Ascending aorta (tissue), 2 donors: ENCODE results near the gene IFNAR1. TPM values are rescaled to one million over a fixed set of nuclear protein-coding genes. Genes with fewer than 3 reads are reported as not detected.
A peak's percentile ranks its signal among the peaks of the same experiment; 100 is the strongest.

Experiments used
- DNase-seq, 2 donors: peaks; one replicate each; pipeline ENCODE4 v3.0.0-alpha.2; 2019; ENCODE audit warnings: low spot score in 2 of 2
- H3K27ac ChIP-seq, 2 donors: fragments of 200-600 bp; sonication (generic); one replicate each; pipeline ENCODE4 v1.5.1; 2016 to 2017; ENCODE audit warnings: mild to moderate bottlenecking in 1 of 2
- H3K27me3 ChIP-seq: fragments of 200-600 bp; sonication (generic); one replicate; pipeline ENCODE4 v1.5.1; 2017
- H3K36me3 ChIP-seq, 2 donors: fragments of 200-600 bp; sonication (generic); one replicate each; pipeline ENCODE4 v1.5.1; 2016
- H3K4me1 ChIP-seq, 2 donors: fragments of 200-600 bp; sonication (generic); one replicate each; pipeline ENCODE4 v1.5.1; 2016 to 2017; ENCODE audit warnings: mild to moderate bottlenecking in 1 of 2
- H3K4me3 ChIP-seq, 2 donors: fragments of 200-600 bp; sonication (generic); one replicate each; pipeline ENCODE4 v1.5.1; 2016 to 2017; ENCODE audit warnings: mild to moderate bottlenecking in 1 of 2
- H3K9me3 ChIP-seq, 2 donors: fragments of 200-600 bp; sonication (generic); one replicate each; pipeline ENCODE4 v1.5.1; 2016
- intact Hi-C: fragments of 100-400 bp; cut with DNase I; formaldehyde crosslinking; loops from one replicate; pipeline ENCODE4 v1.15.1; 2023
- total RNA-seq: library from RNA; depleted of rRNA; stranded (reverse); fragments of >200 nt; gene quantifications from one replicate; pipeline ENCODE4 v1.1.0, GENCODE V29; 2016
- TF ChIP-seq, protein P1 (sequence below), 3 experiments: fragments of 200-600 bp in 2 of 3; fragments of 450-650 bp in 1 of 3; sonication (generic) in 2 of 3; IDR thresholded peaks; one replicate each; pipeline ENCODE4 v1.5.1; 2016 to 2019; ENCODE audit warnings: antibody characterized with exemption in 3 of 3, mild to moderate bottlenecking in 1 of 3, moderate library complexity in 1 of 3

Gene IFNAR1
- total RNA-seq, 1 donor from 2014 or later, result 25.9 TPM

DNA sequence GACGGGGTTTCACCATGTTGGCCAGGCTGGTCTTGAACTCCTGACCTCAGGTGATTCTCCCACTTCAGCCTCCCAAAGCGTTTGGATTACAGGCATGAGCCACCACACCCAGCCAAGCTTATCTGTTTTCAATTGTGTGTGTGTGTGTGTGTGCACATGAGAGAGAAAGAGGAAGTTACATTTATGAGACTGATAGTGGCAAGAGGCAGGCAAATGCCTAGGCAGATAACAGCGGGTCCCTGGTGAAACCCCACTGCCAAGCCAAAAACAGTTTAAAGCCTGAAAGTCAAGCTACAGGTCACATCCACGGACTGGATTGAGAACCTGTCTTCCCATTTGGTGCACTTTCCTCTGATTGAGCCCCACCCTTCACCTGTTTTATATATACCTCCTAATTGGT is 43.4 kb downstream of the IFNAR1 start:
- Histone ChIP-seq H3K4me1 (no peaks in the 10 kb centered on the region), H3K27me3 (no peaks in the 10 kb centered on the region), H3K36me3 (no peaks in the 10 kb centered on the region), H3K9me3 (peaks cover 11 to 22% of the 10 kb centered on the region in 2 donors), H3K4me3 (no peak overlapping the region), H3K27ac (no peak overlapping the region)
- intact Hi-C loops, result no loop called here
- no peak for DNase-seq
- TF ChIP-seq, protein P1, sequence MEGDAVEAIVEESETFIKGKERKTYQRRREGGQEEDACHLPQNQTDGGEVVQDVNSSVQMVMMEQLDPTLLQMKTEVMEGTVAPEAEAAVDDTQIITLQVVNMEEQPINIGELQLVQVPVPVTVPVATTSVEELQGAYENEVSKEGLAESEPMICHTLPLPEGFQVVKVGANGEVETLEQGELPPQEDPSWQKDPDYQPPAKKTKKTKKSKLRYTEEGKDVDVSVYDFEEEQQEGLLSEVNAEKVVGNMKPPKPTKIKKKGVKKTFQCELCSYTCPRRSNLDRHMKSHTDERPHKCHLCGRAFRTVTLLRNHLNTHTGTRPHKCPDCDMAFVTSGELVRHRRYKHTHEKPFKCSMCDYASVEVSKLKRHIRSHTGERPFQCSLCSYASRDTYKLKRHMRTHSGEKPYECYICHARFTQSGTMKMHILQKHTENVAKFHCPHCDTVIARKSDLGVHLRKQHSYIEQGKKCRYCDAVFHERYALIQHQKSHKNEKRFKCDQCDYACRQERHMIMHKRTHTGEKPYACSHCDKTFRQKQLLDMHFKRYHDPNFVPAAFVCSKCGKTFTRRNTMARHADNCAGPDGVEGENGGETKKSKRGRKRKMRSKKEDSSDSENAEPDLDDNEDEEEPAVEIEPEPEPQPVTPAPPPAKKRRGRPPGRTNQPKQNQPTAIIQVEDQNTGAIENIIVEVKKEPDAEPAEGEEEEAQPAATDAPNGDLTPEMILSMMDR (IDR thresholded peaks at IDR 0.05), result no peak

DNA sequence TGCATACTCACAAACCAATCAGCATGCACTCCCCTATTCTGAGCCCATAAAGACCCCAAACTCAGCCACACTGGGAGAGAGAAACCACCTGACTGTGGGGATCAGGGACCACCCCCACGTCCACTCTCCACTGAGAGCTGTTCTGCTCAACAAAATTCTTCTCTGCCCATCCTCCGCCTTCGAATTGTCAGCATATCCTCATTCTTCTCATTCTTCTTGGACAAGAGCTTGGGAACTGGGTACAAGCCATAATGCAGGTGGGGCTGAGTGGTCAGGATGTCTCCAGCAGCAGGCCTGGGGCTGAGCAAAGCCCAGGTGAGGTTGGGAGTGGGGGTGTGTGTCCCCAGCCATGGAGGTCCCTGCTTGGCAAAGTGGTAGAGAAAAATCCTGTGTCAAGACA is 43.8 kb downstream of the IFNAR1 start:
- Histone ChIP-seq H3K9me3 (peaks cover 11 to 22% of the 10 kb centered on the region in 2 donors), H3K4me3 (no peak overlapping the region), H3K36me3 (no peaks in the 10 kb centered on the region), H3K4me1 (no peaks in the 10 kb centered on the region), H3K27me3 (no peaks in the 10 kb centered on the region), H3K27ac (no peak overlapping the region)
- intact Hi-C loops, result no loop called here
- TF ChIP-seq, protein P1 (IDR thresholded peaks at IDR 0.05), result no peak
- no peak for DNase-seq

DNA sequence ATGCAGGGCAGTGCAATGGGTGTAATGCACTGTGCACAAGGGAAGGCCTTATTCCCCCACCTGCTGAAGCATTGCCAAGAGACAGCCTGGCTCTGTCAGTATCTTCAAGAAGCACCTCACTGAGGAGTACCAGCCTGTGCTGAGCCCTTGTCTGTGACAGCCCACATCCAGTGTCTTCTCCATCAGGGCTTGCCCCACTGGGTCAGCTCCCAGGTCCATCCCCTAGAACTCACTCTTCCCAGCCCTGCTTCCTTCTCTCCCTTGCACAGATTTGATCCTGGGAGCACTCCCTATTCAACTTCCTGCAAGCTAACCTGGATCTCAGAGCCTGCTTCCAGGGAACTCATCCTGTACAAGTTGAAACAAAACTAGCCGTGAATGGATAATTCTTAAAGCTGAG is 44.8 kb downstream of the IFNAR1 start:
- no peak for DNase-seq
- TF ChIP-seq, protein P1 (IDR thresholded peaks at IDR 0.05), result no peak
- intact Hi-C loops, result no loop called here
- peaks cover 0 to 3% of the 10 kb centered on the region in 2 donors for H3K4me1 ChIP-seq
- H3K4me3 ChIP-seq, result no peak overlapping the region
- H3K27me3 ChIP-seq, result no peaks in the 10 kb centered on the region
- no peak overlapping the region for H3K27ac ChIP-seq
- peaks cover 11 to 22% of the 10 kb centered on the region in 2 donors for H3K9me3 ChIP-seq
- H3K36me3 ChIP-seq, result no peaks in the 10 kb centered on the region

DNA sequence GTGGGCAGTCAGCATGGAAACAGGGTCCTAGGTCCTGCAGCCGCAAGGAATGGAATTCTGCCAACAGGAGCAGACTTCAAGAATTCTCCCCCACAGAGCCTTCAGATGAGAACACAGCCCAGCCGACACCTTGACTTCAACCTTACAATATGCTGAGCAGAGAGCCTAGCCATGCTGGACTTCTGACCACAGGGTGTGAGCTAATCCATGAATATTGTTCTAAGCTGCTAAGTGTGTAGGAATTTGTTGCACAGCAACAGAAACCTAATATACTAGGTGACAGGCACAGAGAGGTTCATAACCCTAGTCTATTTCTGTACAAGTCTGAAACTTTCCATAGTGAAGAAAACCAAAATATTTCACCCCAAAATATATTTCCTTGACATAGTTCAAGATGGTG is 45.5 kb downstream of the IFNAR1 start:
- Histone ChIP-seq H3K36me3 (no peaks in the 10 kb centered on the region), H3K27ac (no peak overlapping the region), H3K4me3 (no peak overlapping the region), H3K4me1 (peaks cover 0 to 4% of the 10 kb centered on the region in 2 donors), H3K27me3 (no peaks in the 10 kb centered on the region), H3K9me3 (peaks cover 11 to 22% of the 10 kb centered on the region in 2 donors)
- DNase-seq, result no peak
- TF ChIP-seq, protein P1 (IDR thresholded peaks at IDR 0.05), result no peak
- intact Hi-C loops, result no loop called here

- Histone ChIP-seq H3K4me3 (no peak overlapping the region), H3K9me3 (peaks cover 11 to 22% of the 10 kb centered on the region in 2 donors), H3K4me1 (peaks cover 0 to 4% of the 10 kb centered on the region in 2 donors), H3K36me3 (no peaks in the 10 kb centered on the region), H3K27me3 (no peaks in the 10 kb centered on the region), H3K27ac (no peak overlapping the region)
- intact Hi-C loops, result no loop called here
- no peak for DNase-seq
- TF ChIP-seq, protein P1 (IDR thresholded peaks at IDR 0.05), result no peak
These were observed 46.6 kb downstream of the IFNAR1 start for GRCh38 chr21:33371366-33371765.

GRCh38 chr21:33372582-33372981 is 47.8 kb downstream of the IFNAR1 start:
- TF ChIP-seq, protein P1 (IDR thresholded peaks at IDR 0.05), result no peak
- H3K36me3 ChIP-seq, result no peaks in the 10 kb centered on the region
- peaks cover under 1 to 11% of the 10 kb centered on the region in 2 donors for H3K9me3 ChIP-seq
- intact Hi-C loops, result no loop called here
- no peaks in the 10 kb centered on the region for H3K27me3 ChIP-seq
- no peak overlapping the region for H3K4me3 ChIP-seq
- DNase-seq, result peak in 1 of 2 donors; percentile 54
- no peak overlapping the region for H3K27ac ChIP-seq
- peaks cover 0 to 4% of the 10 kb centered on the region in 2 donors for H3K4me1 ChIP-seq
